GM12878 (cell line): ENCODE measurements around the gene LRRC14B.

Experiments used
- BCL11A ChIP-seq: IDR thresholded peaks from 2 replicates; pipeline ENCODE4 v1.6.1; 2011; ENCODE audit warnings: low read depth, low read length
- EP300 ChIP-seq, 2 experiments: fragments of 150-350 bp in 1 of 2; IDR thresholded peaks; 2 replicates each; pipeline ENCODE4 v1.6.1; 2011 to 2012; ENCODE audit warnings: low read depth in 2 of 2, low read length in 2 of 2, borderline replicate concordance in 1 of 2, improper control_type of control experiment in 1 of 2, inconsistent platforms in 1 of 2; ENCODE audit not compliant: control insufficient read depth in 1 of 2
- EZH2 ChIP-seq: IDR thresholded peaks from 2 replicates; pipeline ENCODE4 v1.6.1; 2012; ENCODE audit warnings: low read depth, mild to moderate bottlenecking, control low read depth, inconsistent platforms, low read length, borderline replicate concordance; ENCODE audit not compliant: control insufficient read depth
- RAD21 ChIP-seq: IDR thresholded peaks from 2 replicates; pipeline ENCODE4 v1.6.1; 2011; ENCODE audit warnings: mild to moderate bottlenecking, low read depth, low read length, moderate library complexity; ENCODE audit not compliant: insufficient read depth
- ZBED1 ChIP-seq: IDR thresholded peaks from 2 replicates; pipeline ENCODE4 v1.6.1; 2016; ENCODE audit warnings: borderline replicate concordance
- TF ChIP-seq, protein P1 (sequence below): IDR thresholded peaks from 2 replicates; pipeline ENCODE4 v1.6.1; 2012; ENCODE audit warnings: low read depth, low read length, improper control_type of control experiment
- TF ChIP-seq, protein P2 (sequence below): IDR thresholded peaks from 2 replicates; pipeline ENCODE4 v1.6.1; 2012; ENCODE audit warnings: mild to moderate bottlenecking, low read depth, low read length
- TF ChIP-seq, protein P3 (sequence below), 3 experiments: IDR thresholded peaks in 2 of 3; conservative IDR thresholded peaks in 1 of 3; 2 replicates each; pipeline ENCODE4 v1.5.1; 2011; ENCODE audit warnings: low read depth in 3 of 3, low read length in 3 of 3, mild to moderate bottlenecking in 3 of 3, control low read depth in 2 of 3, moderate library complexity in 2 of 3, inconsistent platforms in 1 of 3, mixed read lengths in 1 of 3; ENCODE audit not compliant: control insufficient read depth in 2 of 3, insufficient read depth in 1 of 3; ENCODE audit errors: extremely low read depth in 1 of 3
- TF ChIP-seq, protein P4 (sequence below): fragments of 450-650 bp; IDR thresholded peaks from 2 replicates; pipeline ENCODE4 v1.6.1; 2017; ENCODE audit warnings: mild to moderate bottlenecking, low read depth, inconsistent platforms; ENCODE audit not compliant: poor library complexity, severe bottlenecking

DNA sequence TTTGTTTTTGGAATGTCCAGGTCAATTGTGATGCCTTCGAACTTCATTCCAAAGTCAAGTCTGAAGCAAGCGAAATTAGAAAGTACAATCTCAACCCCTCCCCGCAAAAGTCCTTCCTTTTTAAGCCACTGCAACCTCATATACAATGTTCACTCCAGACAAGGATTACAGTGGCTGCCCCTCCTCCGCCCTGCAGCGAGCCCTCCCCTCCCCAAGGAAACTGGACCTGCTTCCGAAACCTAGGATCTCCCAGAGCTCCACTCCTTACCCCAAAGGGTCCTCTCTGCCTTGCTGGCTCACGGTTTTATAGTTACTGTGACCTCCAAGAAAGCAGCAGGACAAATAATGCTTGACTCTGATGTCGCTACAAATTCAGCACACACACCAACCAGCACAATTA lies 10.4 kb downstream of the LRRC14B start:
- TF ChIP-seq, protein P1, sequence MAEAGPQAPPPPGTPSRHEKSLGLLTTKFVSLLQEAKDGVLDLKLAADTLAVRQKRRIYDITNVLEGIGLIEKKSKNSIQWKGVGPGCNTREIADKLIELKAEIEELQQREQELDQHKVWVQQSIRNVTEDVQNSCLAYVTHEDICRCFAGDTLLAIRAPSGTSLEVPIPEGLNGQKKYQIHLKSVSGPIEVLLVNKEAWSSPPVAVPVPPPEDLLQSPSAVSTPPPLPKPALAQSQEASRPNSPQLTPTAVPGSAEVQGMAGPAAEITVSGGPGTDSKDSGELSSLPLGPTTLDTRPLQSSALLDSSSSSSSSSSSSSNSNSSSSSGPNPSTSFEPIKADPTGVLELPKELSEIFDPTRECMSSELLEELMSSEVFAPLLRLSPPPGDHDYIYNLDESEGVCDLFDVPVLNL: no peak
- TF ChIP-seq, protein P2, sequence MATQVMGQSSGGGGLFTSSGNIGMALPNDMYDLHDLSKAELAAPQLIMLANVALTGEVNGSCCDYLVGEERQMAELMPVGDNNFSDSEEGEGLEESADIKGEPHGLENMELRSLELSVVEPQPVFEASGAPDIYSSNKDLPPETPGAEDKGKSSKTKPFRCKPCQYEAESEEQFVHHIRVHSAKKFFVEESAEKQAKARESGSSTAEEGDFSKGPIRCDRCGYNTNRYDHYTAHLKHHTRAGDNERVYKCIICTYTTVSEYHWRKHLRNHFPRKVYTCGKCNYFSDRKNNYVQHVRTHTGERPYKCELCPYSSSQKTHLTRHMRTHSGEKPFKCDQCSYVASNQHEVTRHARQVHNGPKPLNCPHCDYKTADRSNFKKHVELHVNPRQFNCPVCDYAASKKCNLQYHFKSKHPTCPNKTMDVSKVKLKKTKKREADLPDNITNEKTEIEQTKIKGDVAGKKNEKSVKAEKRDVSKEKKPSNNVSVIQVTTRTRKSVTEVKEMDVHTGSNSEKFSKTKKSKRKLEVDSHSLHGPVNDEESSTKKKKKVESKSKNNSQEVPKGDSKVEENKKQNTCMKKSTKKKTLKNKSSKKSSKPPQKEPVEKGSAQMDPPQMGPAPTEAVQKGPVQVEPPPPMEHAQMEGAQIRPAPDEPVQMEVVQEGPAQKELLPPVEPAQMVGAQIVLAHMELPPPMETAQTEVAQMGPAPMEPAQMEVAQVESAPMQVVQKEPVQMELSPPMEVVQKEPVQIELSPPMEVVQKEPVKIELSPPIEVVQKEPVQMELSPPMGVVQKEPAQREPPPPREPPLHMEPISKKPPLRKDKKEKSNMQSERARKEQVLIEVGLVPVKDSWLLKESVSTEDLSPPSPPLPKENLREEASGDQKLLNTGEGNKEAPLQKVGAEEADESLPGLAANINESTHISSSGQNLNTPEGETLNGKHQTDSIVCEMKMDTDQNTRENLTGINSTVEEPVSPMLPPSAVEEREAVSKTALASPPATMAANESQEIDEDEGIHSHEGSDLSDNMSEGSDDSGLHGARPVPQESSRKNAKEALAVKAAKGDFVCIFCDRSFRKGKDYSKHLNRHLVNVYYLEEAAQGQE: no peak
- TF ChIP-seq RAD21 (no peak), BCL11A (no peak), ZBED1 (no peak), EP300 (IDR thresholded peaks at IDR 0.05; ENCODE audit: borderline replicate concordance in 1 of 2, control insufficient read depth in 1 of 2, low read depth in 2 of 2, low read length in 2 of 2) (no peak), EZH2 (no peak)
- TF ChIP-seq, protein P3, sequence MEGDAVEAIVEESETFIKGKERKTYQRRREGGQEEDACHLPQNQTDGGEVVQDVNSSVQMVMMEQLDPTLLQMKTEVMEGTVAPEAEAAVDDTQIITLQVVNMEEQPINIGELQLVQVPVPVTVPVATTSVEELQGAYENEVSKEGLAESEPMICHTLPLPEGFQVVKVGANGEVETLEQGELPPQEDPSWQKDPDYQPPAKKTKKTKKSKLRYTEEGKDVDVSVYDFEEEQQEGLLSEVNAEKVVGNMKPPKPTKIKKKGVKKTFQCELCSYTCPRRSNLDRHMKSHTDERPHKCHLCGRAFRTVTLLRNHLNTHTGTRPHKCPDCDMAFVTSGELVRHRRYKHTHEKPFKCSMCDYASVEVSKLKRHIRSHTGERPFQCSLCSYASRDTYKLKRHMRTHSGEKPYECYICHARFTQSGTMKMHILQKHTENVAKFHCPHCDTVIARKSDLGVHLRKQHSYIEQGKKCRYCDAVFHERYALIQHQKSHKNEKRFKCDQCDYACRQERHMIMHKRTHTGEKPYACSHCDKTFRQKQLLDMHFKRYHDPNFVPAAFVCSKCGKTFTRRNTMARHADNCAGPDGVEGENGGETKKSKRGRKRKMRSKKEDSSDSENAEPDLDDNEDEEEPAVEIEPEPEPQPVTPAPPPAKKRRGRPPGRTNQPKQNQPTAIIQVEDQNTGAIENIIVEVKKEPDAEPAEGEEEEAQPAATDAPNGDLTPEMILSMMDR (IDR thresholded peaks at IDR 0.05 in 2 of 3, conservative IDR thresholded peaks at IDR 0.05 in 1 of 3; ENCODE audit: control insufficient read depth in 2 of 3, extremely low read depth in 1 of 3, insufficient read depth in 1 of 3, low read depth in 3 of 3, low read length in 3 of 3): no peak
- TF ChIP-seq, protein P4, sequence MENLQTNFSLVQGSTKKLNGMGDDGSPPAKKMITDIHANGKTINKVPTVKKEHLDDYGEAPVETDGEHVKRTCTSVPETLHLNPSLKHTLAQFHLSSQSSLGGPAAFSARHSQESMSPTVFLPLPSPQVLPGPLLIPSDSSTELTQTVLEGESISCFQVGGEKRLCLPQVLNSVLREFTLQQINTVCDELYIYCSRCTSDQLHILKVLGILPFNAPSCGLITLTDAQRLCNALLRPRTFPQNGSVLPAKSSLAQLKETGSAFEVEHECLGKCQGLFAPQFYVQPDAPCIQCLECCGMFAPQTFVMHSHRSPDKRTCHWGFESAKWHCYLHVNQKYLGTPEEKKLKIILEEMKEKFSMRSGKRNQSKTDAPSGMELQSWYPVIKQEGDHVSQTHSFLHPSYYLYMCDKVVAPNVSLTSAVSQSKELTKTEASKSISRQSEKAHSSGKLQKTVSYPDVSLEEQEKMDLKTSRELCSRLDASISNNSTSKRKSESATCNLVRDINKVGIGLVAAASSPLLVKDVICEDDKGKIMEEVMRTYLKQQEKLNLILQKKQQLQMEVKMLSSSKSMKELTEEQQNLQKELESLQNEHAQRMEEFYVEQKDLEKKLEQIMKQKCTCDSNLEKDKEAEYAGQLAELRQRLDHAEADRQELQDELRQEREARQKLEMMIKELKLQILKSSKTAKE: no peak
